ENCODE measurements around the gene APOM. TPM values are rescaled to one million over a fixed set of nuclear protein-coding genes. Genes with fewer than 3 reads are reported as not detected.

The APOM gene
- total RNA-seq, 1 donor from 2014 or later = 0.40 TPM

GRCh38 chr6:31680226-31681134, 24.8 kb downstream of the APOM start, which contains the start of gene LY6G5C:
TSS of gene LY6G5C (minus strand) at chr6:31681067. CDS start at chr6:31680373, 694 bp downstream.
- peak; percentile 72 for DNase-seq (ENCODE audit: low read depth, low spot score)

- no peak for DNase-seq (ENCODE audit: low read depth, low spot score)
Observed at GRCh38 chr6:31681135-31681671, 25.5 kb downstream of the APOM start.

GRCh38 chr6:31683591-31683990, 27.9 kb downstream of the APOM start:
- no peak for DNase-seq (ENCODE audit: low read depth, low spot score)

GRCh38 chr6:31686483-31686882, 30.8 kb downstream of the APOM start:
- no peak for DNase-seq (ENCODE audit: low read depth, low spot score)

- DNase-seq (ENCODE audit: low read depth, low spot score) = no peak
Observed at GRCh38 chr6:31687321-31687720, 31.6 kb downstream of the APOM start.

GRCh38 chr6:31687860-31688693, 32.4 kb downstream of the APOM start:
- DNase-seq (ENCODE audit: low read depth, low spot score) = no peak

GRCh38 chr6:31689249-31690110, 33.8 kb downstream of the APOM start:
- DNase-seq (ENCODE audit: low read depth, low spot score) = no peak

GRCh38 chr6:31690231-31691077, 34.8 kb downstream of the APOM start:
- DNase-seq (ENCODE audit: low read depth, low spot score) = no peak

GRCh38 chr6:31691078-31691463, 35.4 kb downstream of the APOM start:
- no peak for DNase-seq (ENCODE audit: low read depth, low spot score)

- no peak for DNase-seq (ENCODE audit: low read depth, low spot score)
Observed at GRCh38 chr6:31691564-31692108, 35.9 kb downstream of the APOM start.

GRCh38 chr6:31692353-31692752, 36.7 kb downstream of the APOM start:
- no peak for DNase-seq (ENCODE audit: low read depth, low spot score)

- no peak for DNase-seq (ENCODE audit: low read depth, low spot score)
Observed at GRCh38 chr6:31692886-31693285, 37.2 kb downstream of the APOM start.

GRCh38 chr6:31693535-31693934, 37.8 kb downstream of the APOM start:
- no peak for DNase-seq (ENCODE audit: low read depth, low spot score)

GRCh38 chr6:31697555-31697954, 41.9 kb downstream of the APOM start:
- no peak for DNase-seq (ENCODE audit: low read depth, low spot score)

- no peak for DNase-seq (ENCODE audit: low read depth, low spot score)
Observed at GRCh38 chr6:31700740-31701401, 45.2 kb downstream of the APOM start.

- DNase-seq (ENCODE audit: low read depth, low spot score) = no peak
Observed at GRCh38 chr6:31701666-31702404, 46.1 kb downstream of the APOM start.

- no peak for DNase-seq (ENCODE audit: low read depth, low spot score)
Observed at GRCh38 chr6:31702405-31702818, 46.7 kb downstream of the APOM start.
